T-helper 2 cell treated with Interferon-gamma antibody and Interleukin-4, amounts not matched to agents 100 ng/mL and 5 ng/mL, for 36 hours (primary cell): ENCODE results near the gene SH2D6. TPM values are rescaled to one million over a fixed set of nuclear protein-coding genes. Genes with fewer than 3 reads are reported as not detected.
"Not testable (repeated sequence)": the region's sequence is repeated elsewhere in the genome, so short reads cannot be mapped to it uniquely, and the experiment has no call there.

Source experiments
- intact Hi-C: fragments of 100-400 bp; cut with micrococcal nuclease; formaldehyde crosslinking; loops from one replicate; pipeline ENCODE4 v1.15.1; 2023
- total RNA-seq: library from RNA; stranded (reverse); gene quantifications from 2 replicates; pipeline ENCODE4 v1.2.3, GENCODE V29; 2022

Gene SH2D6
- total RNA-seq, 1 donor from 2014 or later = 0.52 TPM

DNA sequence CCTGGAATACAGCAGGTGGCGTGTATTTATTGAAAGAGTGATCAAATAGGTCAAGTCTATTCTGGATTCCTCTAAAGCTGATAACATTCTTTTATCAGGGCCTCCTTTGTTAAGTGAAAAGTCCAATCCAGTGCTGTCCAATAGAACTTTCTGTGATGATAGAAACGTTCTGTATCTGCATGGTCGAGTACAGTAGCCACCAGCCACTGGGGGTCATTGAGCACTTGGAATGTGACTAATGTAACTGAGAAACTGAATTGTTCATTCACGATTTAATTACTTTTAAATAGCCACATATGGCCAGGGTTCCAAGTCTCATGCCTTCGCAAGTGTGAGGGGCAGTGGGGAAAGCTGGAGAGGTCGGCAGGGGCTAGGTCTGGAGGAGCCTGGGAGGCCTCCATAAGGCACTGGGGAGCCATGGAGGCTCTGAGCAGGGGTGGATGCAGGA lies 20.5 kb downstream of the SH2D6 start:
- intact Hi-C loops = no loop called here

DNA sequence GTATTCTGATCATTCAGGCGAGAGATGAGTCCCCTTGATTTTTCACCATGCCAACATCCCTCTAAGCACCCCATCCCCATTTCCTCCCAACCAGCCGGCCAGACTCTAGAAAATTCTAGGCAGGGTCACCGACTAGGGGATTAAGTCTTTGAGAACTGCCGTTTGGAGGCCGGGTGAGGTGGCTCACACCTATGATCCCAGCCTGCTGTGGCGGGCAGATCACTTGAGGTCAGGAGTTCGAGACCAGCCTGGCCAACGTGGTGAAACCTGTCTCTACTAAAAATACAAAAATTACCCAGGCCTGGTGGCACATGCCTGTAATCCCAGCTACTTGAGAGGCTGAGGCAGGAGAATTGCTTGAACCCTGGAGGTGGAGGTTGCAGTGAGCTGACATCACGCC lies 21.1 kb downstream of the SH2D6 start:
- intact Hi-C loops = not testable (repeated sequence)

DNA sequence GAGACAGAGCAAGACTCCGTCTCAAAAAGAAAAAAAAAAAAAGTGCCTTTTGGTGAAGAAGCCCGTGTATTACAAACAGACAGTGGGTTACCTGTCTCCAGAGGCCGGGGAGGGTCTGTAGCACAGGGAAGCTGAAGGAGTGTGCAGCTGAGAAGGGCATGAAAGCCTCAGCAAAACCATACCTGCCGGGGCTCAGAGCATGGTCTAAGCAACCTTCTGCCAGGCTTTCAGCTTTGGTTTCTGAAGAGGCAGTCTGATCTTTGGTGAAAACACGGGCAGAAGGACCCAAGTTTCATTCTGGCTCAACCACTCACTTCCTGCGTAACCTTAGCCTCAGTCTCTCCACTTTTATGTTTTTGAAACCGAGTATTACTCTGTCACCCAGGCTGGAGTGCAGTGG lies 21.5 kb downstream of the SH2D6 start:
- intact Hi-C loops = no loop called here

DNA sequence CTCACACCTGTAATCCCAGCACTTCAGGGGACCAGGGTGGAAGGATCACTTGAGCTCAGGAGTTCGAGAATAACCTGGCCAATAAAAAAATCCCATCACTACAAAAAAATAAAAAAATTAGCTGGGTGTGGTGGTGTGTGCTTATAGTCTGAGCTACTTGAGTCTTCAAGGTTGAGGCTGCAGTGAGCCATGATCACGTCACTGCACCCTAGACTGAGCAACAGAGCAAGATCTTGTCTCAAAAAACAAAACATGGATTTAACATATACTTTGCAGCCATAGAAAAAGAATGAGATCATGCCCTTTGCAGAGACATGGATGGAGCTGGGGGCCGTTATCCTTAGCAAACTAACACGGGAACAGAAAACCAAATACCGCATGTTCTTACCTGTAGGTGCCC lies 22.2 kb downstream of the SH2D6 start:
- intact Hi-C loops = no loop called here

DNA sequence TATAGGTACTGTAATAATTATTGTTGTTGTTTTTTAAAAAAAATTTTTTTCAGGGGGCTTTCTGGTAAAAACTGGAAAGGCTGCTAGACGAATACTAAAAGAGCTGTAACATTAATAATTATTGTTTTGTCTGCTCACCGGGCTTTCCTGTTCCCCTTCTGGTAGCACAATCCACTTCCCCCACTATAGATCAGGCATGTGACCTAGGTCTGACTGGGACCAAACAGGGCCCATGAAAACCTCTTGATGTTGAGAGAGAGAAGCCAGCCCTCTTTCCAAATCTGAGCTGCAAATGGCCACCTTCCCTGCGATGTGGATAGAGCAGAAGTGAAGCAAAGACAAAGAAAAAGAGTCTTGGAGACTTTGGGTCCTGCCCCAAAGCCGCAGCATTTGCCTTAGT lies 23.4 kb downstream of the SH2D6 start:
- intact Hi-C loops = no loop called here

DNA sequence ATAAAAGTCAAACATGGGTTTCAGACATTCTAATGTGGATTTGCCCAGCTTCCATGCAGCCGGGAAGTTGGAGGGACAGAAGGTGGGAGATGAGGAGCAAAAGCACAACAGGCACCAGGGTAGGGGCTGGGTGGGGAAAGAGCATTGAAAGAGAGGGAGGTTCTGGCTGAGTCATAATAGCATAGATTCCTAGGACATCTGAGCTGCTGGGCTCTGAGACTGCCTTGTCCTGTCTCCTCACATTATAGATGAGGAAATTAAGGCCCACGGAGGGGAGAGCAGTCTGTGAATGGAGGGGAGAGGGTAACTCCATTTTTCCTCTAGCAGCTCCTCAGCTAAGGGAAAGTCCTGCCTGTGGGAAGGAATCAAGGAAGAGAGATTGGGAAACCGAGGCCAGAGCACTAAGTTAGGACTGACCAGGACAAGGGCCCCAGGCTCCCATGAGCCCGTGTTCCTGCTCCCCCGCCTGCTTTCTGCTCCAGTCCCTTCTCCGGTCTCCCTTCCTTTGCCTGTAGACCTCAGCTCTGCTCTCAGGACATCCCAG lies 26.2 kb downstream of the SH2D6 start:
- intact Hi-C loops = no loop called here

DNA sequence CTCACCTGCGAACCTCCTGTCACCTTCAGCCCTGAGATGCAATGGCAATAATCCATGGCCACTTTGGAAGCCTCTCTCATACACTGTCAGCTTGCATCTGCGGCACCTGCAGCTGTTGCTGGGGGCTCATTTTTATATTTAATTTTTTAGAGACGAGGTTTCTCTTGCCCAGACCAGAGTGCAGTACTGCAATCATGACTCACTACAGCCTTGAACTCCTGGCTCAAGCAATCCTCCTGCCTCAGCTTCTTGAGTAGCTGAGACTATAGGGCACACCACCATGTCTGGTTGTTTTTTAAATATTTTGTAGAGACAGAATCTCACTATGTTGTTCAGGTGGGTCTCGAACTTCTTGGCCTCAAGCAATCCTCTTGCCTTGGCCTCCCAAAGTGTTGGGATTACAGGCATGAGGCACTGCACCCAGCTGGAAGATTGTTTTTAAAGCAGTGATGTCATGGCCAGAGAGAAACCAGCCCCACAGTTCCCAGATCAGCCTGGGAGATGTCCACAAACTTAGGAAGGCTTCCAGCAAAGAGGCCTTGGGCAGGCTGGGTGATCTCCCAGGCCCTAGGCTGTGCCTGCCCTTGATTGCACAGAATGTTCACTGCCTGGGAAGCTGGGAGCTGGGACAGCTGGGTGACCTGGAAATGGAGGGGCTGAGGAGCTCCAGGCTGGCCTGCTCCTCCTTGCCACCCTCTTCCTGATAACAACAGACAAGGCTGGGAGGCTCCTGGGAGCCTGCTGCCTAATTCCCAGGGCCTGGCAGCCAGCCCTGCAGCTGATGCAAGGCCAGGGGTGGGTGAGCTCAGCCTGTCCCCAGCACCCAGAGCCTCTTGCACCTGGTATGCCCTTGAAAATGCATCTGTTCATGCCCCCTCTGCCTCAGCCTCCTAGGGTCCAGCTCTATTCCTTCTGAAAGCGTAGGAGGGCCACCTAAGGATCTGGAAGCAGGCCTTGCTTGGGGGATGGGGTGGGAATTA lies 27.1 kb downstream of the SH2D6 start:
- intact Hi-C loops = no loop called here

DNA sequence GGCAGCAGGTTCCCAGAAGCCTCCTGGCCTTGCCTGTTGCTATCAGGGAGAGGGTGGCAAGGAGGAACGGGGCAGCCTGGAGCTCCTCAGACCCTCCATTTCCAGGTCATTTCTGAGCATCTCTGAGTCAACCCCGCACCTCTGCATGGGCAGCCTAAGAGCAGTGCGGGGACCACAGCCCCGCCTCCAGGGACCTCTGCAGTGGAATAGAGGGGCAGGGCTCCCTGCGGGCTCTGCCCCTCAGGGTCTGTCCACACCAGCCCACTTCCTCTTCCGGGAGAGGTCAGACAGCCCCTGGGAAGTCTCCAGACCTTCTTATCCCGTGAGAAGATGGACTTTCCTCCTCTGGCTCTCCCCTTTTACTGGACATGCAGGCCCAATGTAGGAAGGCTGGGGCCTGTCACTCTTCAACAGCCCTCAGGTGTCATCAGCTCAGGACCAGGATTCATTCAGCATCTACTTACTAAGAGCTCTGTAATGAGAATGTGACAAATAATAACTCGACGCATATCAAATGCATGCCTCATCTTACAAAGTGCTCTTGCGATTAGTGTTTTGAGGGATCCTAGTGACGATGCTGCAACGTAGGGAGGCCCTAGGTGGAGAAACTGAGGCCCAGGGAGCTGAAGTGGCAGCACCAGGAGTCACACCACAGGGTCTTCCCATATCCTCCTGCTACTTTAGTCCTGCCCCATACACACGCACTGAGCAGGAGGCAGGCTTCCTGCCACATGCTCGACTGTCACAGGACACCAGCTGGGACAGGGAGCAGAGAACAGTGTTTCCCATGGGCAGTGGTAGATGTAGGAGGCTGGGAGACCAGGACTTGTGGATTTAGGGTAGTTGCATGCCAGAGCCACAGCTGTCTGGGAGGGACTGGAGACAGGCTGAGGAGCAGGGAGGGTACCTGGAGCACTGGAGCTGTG lies 28.0 kb downstream of the SH2D6 start:
- intact Hi-C loops = no loop called here

DNA sequence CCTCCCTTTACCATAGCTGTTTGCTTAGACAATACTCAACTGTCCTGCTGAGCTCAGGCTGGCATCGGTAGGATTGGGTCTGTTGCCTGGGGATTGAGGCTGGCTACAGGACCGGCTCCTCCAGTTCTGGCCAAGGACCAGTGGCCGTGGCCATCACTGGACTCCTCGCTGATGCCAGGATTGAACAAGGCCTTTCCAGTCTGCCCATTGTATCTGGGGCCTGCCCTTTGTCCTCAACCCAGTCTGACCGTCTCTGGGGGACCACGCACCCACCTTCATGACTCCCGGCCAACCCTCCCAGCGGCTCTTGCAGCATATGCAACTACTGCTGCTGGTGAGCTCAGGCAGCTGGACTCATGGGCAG lies 28.7 kb downstream of the SH2D6 start:
- intact Hi-C loops = no loop called here

DNA sequence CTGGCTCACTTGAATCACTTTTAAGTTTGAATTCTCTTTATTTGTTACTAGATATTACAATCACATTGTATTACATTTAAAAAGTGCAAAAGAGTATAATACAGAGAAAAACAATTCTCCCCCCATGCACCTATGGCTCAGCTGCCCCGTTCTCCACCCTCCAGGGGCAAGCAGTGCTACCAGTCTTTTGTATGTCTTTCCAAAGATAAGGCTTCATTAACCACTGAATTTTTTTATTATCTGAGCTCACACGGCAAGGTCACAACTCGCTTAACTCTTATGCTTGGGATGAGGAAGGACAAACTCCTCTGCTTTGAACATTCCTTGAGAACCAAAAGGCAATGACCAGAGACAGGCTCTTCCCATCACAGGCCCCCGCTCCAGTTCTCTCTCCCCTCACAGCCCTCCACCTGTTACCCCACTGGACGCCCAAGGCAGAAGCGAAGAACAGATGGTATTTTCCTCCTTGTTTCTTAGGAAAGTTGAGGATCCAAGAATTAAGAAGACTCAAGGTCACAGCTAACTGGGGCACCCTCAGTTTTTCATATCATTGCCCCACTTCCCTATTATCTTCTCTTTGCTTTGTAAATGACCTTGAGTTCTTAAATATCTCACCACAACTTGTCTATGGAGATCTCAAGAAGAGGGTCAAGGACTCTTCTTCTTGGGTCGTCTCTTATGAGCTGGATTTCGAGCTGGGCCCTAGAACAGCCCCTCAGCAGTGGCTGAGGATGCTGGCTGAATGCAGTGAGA lies 30.1 kb downstream of the SH2D6 start:
- intact Hi-C loops = no loop called here

DNA sequence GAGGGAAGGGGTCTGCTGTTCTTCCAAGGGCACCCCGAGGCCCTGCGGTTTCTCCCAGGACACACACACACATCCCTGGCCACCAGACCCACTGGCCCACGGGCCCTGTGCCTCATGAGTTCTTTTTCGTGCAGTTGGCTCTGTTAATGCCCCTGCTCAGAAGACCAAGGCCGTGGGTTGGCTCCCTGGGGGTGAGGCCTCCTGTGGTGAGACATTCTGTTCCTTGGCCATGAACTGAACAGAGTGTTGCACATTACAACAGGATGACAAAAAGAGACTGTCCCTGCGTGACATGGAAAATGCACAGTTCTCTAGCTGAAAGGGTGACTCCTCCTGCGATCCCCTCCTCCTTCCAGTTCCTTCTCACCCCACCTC lies 30.7 kb downstream of the SH2D6 start:
- intact Hi-C loops = no loop called here

DNA sequence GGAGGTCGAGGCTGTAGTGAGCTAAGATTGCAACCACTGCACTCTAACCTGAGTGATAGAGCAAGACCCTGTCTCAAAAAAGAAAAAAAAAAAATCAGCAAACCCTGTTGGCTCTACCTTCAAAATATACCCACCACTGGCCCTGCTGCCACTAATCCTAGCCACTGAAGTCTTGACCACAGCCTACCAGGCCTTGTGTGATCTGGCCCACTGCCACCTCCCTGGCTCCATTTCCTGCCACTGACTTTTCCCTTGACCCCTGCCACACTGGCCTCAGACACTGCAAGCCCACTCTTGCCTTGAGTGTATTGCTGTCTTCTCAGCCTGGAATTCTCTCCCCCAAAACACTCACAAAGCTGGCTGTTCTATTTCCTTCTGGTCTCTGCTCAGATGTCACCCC lies 33.7 kb downstream of the SH2D6 start:
- intact Hi-C loops = no loop called here

DNA sequence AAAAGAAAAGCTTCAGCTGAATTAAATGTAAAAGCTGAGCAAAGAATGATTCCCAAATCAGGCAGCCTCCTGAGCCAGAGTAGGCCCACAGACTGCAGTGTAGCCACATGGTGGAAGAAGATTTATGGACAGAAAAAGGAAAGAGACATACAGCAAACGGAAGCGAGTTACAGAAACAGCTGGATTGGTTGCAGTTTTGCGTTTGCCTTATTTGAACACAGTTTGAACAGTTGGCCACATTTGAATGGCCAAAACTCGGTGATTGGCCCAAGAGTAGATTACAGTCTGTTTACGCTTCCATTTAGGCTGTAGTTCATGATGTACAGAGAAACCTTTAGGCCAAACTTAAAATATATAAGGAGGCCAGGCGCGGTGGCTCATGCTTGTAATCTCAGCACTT lies 35.1 kb downstream of the SH2D6 start:
- intact Hi-C loops = no loop called here

DNA sequence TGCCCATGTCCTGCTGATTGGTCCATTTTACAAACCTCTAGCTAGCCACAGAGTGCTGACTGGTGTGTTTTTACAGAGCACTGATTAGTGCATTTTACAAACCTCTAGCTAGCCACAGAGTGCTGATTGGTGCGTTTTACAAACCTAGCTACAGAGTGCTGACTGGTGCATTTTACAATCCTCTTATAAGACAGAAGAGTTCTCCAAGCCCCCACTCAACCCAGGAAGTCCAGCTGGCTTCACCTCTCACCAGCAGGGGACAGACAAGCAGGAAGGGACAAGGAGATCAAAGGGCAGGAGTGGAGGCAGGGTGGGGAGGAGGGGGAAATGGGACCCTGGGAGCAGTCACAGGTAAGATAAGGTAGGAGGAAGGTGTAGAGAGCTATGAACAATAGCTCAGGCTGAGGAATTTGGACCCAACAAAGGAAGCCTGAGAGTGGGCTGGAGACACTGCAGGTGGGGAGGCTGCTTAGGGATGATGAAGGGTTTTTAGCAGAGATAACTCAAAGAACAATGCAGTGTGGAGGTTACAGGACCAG lies 37.1 kb downstream of the SH2D6 start:
- intact Hi-C loops = no loop called here

DNA sequence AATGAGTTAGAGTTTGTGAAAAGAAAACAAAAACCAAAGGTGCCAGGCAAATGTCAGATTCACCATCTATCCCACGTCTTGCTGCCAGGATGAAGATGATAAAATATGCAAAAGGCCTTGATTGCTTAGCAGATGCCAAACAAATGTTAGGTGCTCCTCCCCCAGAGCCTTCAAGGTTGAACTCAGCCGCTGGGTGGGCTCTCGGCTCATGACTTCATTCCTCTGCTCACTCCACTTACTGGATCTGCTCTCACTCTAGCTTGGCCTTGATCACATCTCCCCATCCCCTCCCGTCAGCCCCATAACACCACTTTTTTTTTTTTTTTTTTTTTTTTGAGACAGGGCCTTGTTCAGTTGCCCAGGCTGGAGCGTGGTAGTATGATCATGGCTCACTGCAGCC lies 38.5 kb downstream of the SH2D6 start:
- intact Hi-C loops = no loop called here

DNA sequence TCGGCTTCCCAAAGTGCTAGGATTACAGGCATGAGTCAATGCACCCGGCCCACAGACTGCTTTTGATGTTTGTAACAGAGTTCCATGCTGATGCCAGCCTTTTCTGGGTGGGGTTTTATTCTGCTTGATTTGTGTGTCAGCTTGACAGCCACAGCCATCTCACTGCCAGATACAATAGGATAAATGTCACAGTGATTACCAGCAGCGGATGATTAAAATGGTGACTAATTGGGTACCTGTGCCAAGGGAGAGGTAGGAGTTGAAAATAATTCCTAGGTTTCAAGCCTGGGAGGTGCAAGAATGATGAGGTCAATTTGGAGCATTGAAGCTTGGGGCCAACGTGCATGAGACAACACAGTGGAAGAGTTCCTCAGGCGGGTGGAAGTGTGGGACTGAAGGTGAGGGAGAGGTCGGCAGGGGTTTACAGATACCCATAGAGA lies 39.4 kb downstream of the SH2D6 start:
- intact Hi-C loops = no loop called here

DNA sequence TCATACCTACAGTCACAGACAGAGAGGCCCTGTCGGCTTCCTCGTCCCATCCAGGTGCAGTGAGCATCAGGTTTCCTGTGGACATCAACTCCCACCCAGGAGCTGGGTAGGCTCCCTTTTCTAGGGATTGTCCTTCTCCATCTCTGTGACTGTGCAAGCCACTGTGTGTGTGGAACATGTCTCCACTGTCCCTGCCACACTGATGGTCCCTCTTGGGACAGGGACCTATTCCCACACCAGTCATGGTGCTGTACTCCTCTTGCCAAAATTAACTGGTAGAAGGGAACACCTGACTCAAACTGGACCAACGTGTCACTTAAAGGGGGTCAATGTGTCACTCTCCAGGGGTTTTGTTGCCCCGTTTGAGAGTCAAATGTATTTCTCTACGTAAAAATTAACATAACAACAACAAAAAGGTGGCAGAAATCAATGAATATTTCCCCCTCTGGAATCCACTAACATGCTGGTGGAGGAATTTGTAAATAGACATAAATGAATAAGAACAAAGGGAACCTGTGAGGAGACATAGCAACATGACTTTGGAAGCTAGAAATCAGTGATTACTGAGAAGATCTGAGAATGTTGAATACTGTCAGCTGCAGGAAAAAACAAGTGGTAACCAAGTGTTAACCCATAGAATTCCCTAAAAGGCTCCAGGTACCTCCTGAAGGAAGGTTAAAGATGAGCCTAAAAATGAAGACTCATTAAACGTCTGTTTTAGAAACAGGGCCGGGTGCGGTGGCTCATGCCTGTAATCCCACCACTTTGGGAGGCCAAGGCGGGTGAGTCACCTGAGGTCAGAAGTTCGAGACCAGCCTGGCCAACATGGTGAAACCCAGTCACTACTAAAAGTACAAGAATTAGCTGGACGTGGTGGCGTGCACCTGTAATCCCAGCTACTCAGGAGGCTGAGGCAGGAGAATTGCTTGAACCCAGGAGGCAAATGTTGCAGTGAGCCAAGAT lies 40.4 kb downstream of the SH2D6 start:
- intact Hi-C loops = no loop called here

DNA sequence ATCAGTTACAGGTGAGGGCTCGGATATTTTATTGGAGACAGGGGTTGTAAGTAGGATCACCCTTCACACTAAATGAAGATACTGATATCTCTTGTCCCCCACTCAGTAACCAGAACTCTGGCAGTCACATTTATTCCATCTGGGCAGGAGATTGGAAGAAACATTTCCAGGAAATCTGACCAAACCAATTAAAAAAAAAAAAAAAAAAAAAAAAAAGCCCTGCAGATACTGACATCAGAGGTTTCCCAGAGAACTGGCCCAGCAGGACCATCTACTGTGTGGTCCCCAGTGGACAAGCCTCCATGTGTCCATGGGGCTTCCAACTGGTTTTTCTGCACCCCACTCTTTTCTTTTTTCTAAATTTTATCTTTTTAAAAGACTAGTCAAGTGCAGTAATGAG lies 41.3 kb downstream of the SH2D6 start:
- intact Hi-C loops = no loop called here

DNA sequence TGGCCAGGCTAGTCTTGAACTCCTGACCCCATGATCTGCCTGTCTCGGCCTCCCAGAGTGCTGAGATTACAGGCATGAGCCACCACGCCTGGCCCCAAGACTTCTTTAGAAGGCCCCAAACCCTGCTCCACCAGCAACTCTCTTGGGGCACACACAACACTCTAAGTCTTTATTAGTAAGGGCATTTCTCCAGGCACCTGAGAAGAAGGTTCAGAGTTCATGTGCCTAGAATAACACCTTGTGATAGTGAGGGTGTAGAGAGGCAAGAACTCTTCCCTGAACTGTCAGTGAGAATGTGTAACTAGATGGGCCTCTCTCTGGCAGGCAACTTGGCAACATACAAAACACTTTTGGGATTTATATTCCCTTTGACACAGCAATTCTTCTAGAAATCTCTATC lies 43.8 kb downstream of the SH2D6 start:
- intact Hi-C loops = no loop called here
